Stimulated activated CD8-positive, alpha-beta memory T cell treated with anti-CD3 and anti-CD28 coated beads, Interleukin-4, amount 100 ng/mL, for 4 hours (primary cell): ENCODE data around the gene MPC1L.
A peak's percentile ranks its signal among the peaks of the same experiment; 100 is the strongest.

Experiments used
- DNase-seq, 2 donors: peaks; one replicate each; pipeline ENCODE4 v3.0.0-alpha.2; 2020; ENCODE audit warnings: low read depth in 2 of 2, low spot score in 1 of 2

Gene MPC1L

DNA sequence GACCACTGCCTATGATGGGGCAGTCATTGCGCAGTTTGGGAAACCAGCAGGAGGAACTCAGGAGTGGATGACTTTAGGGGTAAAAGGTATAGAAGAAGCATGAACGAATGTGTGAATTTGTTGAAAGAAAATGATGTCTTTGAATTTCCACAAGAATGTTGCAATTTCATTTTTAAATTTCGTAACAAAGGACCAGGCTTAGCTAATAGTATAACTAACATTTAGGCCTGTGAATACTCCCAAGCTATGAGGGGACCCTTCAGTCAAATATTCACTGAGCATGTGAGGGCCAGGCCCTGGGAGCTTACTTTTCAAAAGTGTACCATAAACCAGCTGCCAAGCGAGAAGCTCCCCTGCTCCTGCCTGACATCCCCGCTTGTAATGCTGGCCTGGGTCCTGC, 5.3 kb downstream of the MPC1L start:
- no peak for DNase-seq

DNA sequence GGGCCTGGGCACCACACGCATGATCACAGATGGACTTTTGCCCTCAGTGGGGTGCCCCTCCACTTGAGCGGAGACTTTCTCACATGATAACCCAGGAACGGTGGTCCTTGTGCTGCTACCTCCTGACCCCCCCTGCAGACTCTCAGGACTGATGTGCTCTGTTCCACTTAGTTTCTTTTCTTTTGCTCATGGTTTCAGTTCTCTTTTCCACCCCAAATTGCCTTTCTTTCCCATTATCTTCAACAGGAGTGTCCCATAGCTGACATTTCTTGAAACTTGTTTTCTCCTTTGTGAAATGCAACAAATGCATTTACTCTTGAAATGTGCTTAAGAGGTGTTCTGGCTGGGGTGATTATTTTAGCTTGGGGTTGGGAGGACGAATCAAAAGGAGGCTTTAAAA, 9.0 kb downstream of the MPC1L start:
- DNase-seq, result no peak

DNA sequence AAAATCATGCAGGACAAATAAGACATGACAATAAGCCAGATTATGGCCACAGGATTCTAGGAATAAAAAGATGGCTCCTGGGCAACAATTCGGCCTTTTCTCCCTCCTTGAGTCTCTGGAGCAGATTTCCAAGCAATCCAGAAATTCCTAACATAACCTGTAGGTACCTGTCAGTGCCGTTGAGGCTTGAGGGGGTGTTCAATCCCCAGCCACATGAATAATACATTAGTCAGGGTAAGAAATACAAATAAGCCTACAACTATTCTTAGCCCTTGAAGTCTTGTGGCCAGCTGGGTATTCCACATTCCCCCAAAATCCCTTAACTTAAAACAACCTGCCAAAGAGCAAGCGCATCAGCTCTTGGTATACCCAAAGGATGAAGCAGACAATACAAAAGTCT, 14.5 kb downstream of the MPC1L start:
- no peak for DNase-seq

DNA sequence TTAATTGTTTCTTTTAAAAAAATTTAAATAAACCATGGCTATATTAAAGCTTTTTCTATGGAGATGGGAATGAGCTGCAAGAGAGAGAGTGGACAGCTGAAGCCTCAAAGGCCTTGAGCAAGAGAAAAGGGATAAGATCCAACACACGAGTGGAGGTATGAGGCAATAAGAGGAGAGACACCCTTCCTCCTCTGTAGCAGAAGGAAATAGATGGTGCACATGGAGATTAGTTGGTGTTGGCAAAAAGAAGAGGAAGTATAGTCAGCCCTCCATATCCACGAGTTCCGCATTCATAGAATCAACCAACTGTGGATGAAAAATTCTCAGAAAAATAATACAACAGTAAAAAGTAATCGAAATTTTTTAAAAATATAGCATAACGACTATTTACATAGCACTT, 20.9 kb downstream of the MPC1L start:
- DNase-seq, result no peak

DNA sequence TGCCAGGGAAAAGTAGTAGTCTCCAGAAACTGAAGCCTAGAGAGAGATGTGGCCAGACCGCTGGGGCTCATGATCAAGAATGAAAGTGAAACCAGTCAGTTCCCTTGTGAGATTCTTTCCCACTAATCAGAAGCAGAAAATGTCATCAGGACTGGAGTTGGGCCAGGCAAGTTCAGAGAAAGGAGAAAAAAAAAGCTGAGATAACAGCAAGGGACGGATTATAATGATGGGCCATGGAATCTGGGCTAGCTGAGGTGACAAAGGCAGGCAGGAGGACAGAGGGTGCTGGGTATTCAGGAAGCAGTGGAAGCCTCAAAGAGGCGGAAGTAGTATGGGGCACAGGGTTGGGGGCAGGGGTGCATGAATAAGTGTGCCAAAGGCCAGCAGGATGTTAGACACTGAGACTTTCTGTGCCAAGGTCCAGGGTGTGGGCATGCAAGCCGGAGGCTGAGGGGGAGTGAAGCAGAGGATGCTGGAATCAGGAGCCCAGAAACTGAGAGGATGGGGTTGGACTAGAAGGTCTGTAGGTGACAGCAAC, 21.7 kb downstream of the MPC1L start:
- DNase-seq, result peak in 1 of 2 donors; percentile 13

DNA sequence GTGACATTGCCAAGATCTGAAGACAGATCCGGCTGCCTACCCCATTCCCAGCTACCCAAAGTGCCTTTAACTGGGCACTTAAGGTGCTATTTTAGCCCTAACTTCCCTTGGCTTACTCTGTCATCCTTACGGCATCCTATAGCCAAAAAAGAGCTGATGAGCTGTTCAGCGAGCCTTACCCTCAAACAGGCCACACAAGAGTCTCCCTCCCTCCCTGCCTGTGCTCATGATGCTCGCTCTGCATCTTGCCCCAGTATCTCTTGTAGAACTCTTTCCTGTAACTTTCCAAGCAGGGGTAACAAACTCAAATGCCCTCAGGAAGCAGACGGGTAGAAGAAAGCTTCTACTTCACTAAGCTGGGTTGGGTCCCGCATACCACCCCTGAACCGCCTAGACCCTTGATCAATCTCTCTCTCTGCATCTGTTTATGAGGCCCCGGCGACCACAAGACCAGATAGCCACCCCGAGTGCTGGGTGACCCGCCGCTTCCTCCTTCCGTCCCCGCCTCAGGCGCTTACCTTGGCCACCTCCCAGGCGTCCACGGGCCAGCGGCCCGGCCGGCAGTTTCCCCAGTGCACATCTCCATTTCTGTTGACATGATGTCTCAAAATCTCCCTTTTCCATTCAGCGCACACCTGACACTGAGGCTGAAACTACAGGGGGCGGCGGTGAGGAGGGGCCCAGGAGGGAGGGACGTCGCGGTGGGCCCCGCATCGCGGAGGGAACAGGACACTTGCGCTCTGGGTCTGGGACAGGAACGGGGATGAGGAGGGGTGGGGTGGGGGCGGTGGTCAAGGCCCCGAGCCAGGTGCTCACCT, 23.5 kb downstream of the MPC1L start:
- DNase-seq, result peak in 1 of 2 donors; percentile 4

DNA sequence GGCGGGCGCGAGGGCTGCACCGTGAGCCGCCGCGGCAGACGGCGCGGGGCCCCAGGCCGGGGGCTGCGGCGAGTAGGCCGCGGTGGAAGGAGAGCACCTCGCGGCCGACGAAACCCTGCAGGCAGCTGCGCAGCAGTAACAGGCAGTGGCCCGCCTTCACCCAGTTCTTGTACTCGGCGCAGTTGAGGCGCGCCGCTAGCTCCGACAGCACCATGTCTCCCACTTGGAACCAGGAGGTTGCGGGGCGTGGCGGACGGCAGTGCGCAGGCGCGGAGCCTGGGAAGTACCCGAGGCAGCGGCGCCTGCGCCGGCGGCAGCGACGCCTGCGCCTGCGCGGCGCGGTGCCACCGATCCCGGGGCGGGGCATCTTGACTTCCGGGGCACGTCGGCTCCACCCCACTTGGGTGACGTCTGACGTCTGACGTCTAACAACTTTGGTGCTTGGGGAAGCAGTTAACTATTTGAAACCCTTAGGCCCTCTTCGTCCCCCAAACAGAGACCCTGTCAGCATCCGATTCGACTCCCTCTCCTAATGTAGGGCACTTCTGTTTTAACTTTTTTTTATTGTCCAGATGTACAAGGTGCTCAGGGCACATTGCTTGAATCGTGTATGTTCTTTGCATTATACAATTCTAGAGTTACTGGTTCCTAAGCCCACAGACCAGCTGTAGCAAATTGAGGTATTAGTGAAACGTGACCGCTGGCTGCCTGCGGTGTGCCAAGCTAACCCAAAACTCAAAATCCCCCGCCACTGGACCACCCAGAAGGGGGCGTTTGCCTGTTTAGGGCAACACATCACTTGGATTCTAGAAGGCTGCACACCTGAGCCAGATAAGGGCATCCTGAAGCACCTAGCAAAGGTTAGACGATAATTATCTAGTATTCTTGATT, 24.3 kb downstream of the MPC1L start, which contains the start of gene CXorf38:
TSS of gene CXorf38 (minus strand) at position 255 of the 891 bp plus-strand sequence. CDS start at position 214, 41 bp downstream.
- DNase-seq, result peak; percentile 78 to 92

DNA sequence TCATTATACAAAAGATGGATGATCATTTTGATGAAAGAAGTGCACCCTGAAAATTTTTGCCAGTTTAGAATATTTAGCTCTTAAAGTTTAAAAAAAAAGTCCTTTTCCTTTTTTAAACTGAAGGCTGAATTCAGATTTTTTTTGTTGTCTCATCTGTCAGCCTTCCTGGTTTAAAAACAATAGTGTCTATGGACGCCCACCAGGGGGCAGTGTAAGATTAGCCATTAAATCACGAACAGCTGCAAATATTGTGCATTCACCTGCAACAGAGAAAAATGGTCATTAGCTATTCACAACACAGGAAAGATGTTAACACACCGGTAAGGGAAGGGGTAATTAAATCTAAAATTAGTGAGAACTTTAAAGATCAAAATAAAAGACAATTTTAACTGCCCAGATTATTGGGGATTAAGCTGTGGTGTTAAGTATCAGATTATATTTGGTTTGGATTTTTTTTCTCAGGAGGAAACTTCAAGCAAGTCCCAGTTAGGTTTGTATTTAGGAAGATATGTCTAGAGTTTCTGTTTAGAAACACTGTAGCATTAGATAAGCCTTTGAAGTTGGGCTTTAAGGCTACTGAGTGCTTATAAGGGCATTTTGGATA, 28.5 kb downstream of the MPC1L start:
- peak; percentile 40 to 57 for DNase-seq

DNA sequence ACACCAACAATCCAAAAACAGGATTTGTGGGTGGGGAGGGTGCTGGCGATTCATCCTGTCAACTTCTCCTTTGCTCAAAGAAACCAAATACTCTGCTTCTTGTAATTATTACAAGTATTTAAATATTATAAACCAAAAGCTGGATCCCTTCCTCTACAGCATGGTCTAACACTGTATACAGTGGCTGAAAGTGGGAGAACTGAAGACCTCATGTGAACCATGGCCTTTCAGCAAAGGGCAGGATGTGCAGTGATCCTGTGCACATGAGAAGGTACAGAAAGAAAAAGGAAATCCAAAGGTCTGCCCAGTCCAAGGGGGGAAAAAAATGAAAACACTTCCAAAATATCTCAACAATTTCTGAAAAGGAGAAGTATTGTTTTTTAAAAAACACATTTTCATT, 29.4 kb downstream of the MPC1L start:
- DNase-seq, result no peak

DNA sequence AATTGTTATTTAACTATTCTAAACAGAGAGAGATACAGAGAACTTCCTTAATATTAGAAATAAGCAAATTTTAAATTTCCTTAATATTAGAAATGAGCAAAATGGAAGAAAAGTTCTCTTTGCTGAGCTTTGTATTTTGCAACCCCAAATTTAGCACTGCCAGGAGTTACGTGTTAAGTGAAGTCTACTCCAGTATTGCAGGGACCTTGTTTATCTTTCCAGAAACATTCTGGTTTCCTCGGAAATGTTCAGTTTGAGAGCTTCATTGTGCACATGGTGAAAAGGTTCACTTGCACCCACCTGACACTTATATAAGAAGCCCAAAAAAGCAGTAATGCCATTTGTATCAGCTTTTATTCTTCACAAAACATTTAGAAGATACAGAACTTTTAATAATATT, 30.3 kb downstream of the MPC1L start:
- DNase-seq, result no peak

DNA sequence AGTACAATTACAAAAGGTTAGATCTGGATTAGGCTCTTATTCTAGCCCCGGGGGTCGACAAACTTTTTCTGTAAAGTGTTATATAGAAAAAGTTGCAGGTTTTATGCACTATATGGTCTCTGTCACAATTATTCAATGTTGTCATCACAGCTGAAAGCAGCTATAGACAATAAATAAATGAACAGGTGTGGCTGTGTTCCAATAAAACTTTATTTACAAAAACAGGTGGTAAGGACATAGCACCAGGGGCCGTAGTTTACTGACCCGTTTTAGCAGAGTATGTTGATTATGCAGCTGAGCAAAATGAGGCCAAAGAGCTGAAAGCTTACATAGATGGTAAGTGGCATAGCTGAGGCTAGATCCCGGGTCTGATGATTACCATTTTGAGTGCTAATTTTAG, 37.2 kb downstream of the MPC1L start:
- DNase-seq, result no peak

DNA sequence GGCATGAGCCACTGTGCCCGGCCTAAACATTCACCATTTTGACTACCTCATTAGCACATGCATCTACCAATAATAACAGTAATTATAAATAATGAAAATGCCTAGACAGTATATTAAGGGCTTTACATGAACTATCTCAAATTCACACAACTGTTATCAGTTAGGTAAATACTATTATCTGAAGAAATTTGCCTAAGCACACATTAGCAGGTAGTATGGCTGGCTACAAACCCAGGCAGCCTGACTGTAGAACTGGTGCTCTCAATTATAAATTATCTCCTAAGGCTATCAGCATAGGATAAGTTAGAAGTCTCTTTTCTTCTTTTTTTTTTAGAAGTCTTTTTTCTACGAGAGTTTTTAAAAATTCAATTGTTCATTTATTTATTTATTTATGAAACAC, 38.3 kb downstream of the MPC1L start:
- no peak for DNase-seq

DNA sequence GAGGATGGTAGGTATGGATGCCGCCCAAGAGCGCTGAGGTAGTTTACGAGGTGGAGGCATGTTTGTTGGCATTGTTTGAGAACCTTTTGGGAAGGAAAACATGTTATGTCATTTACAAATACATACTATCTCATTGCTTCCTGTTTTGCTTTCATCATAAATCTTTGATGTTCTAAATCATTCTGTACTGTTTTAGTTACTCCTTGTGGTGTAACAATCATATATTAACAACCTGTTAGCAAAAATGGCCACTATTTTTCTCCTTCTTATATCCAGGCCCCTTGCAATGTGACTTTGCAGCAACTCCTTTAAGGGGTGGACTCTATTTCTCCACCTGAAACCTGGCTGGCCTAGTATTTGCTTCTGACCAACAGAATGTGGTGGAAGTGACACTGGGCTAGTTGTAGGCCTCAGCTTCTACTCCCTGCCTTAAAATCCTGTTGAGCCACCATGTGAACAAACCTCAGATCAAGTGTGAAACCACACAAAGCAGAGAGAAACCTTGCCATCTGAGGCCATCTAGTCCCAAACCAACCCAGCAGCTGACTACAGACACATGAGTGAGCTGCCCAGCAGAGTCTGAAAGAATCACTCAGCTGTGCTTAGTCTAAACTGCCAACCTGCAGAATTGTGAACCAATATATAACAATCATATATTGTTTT, 40.0 kb downstream of the MPC1L start:
- no peak for DNase-seq

DNA sequence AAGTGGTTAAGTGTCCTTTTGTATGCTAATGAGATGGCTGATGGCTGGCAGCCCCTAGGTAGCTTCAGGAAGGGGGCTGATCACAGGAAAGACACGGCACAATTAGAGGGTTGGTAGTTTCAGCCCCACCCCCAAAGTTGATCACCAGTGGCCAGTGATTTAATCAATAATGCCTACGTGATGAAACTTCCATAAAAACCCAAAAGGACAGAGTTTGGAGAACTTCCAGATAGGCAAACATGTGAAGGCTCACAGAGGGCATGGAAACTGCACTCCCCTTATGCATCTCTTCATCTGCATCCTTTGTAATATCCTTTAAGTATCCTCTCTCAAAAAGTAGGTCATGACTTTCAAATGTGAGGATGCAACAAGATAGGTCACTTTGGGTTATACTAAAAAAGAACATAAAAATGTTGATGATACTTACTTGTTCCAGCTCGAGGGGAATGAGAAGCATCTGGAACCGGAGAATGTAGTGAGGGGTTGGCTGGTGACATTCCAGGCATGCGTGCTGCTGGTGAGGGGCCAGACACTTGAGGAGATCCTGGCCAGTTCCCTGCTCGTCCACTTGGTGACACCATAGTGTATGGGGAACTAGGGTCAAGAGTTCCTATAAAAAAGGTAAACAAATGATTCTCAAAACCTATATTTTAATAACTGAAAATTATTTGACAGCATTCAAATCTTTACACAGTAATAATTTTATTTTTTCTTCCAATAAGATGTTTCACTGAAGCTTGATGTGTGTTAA, 40.8 kb downstream of the MPC1L start:
- no peak for DNase-seq

DNA sequence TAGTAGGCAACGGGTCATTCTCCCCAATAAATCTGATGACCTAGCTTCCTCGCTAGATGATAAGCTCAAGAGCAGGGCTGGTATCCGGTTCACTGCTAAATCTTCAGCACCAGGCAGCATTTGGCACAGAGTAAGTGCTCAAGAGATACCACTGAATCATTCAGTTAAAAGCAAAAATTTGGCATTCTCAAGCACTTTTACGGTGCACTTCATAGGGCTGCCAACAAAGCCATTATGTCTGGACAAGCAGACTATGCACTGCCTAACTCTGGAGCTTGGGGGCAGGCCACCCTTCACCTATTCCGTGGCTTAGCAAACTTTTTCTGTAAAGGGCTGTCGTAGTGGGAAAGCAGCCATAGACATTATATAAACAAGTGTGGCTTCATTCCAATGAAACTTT, 47.9 kb downstream of the MPC1L start:
- DNase-seq, result no peak
